ENCODE measurements around the gene ABHD10. TPM values are rescaled to one million over a fixed set of nuclear protein-coding genes. Genes with fewer than 3 reads are reported as not detected.
A peak's percentile ranks its signal among the peaks of the same experiment; 100 is the strongest.

ABHD10 gene
- total RNA-seq, 6 donors from 2014 or later = 3.2 to 26.4 (median 18.1) TPM

GRCh38 chr3:111961461-111962164 is 17.2 kb upstream of the ABHD10 start:
- Histone ChIP-seq H3K27me3 (no peaks in the 10 kb centered on the region), H3K27ac (no peak overlapping the region), H3K9me3 (no peaks in the 10 kb centered on the region), H3K4me3 (no peak overlapping the region), H3K36me3 (peaks cover 0 to 6% (median 0%) of the 10 kb centered on the region in 4 donors), H3K4me1 (peaks cover 0 to 1% (median 0%) of the 10 kb centered on the region in 4 donors)
- DNase-seq (no peak), ATAC-seq (ENCODE audit: low FRiP score in 2 of 2) (no peak)
- TF ChIP-seq POLR2AphosphoS5 (IDR thresholded peaks at IDR 0.05) (no peak), EP300 (IDR thresholded peaks at IDR 0.05) (no peak), CTCF (IDR thresholded peaks at IDR 0.05) (no peak), POLR2A (IDR thresholded peaks at IDR 0.05) (no peak)
- 68 to 70% methylated on average over 3 of the region's 3 CpGs for WGBS, 2 donors

GRCh38 chr3:111963424-111963823 is 15.4 kb upstream of the ABHD10 start:
- Histone ChIP-seq H3K4me1 (peaks cover 4 to 13% (median 9%) of the 10 kb centered on the region in 4 donors), H3K4me3 (no peak overlapping the region), H3K36me3 (peaks cover 0 to 6% (median 0%) of the 10 kb centered on the region in 4 donors), H3K27ac (peak overlapping the region in 1 of 4 donors; percentile 11), H3K9me3 (no peaks in the 10 kb centered on the region), H3K27me3 (no peaks in the 10 kb centered on the region)
- ATAC-seq (ENCODE audit: low FRiP score in 2 of 2) (peak in 1 of 2 donors; percentile 36), DNase-seq (no peak)
- WGBS, 2 donors = 63 to 82% methylated on average over 1 of the region's 1 CpG
- no peak for TF ChIP-seq POLR2A (IDR thresholded peaks at IDR 0.05)
- TF ChIP-seq CTCF (IDR thresholded peaks at IDR 0.05) = no peak
- no peak for TF ChIP-seq EP300 (IDR thresholded peaks at IDR 0.05)
- no peak for TF ChIP-seq POLR2AphosphoS5 (IDR thresholded peaks at IDR 0.05)

GRCh38 chr3:111965484-111965883 is 13.3 kb upstream of the ABHD10 start:
- no peak for ATAC-seq (ENCODE audit: low FRiP score in 2 of 2)
- Histone ChIP-seq H3K9me3 (no peaks in the 10 kb centered on the region), H3K4me3 (no peak overlapping the region), H3K36me3 (peaks cover 0 to 6% (median 0%) of the 10 kb centered on the region in 4 donors), H3K27me3 (no peaks in the 10 kb centered on the region), H3K27ac (no peak overlapping the region), H3K4me1 (peaks cover 4 to 13% (median 9%) of the 10 kb centered on the region in 4 donors)
- TF ChIP-seq CTCF (IDR thresholded peaks at IDR 0.05) (no peak), POLR2A (IDR thresholded peaks at IDR 0.05) (no peak), POLR2AphosphoS5 (IDR thresholded peaks at IDR 0.05) (no peak), EP300 (IDR thresholded peaks at IDR 0.05) (no peak)
- no peak for DNase-seq
- 81 to 91% methylated on average over 2 of the region's 2 CpGs for WGBS, 2 donors

- WGBS, 2 donors = 23 to 24% methylated on average over 3 of the region's 3 CpGs
- Histone ChIP-seq H3K36me3 (peaks cover 0 to 6% (median 0%) of the 10 kb centered on the region in 4 donors), H3K27ac (peak overlapping the region in 1 of 4 donors; percentile 18), H3K9me3 (no peaks in the 10 kb centered on the region), H3K4me3 (no peak overlapping the region), H3K27me3 (no peaks in the 10 kb centered on the region), H3K4me1 (peaks cover 4 to 13% (median 9%) of the 10 kb centered on the region in 4 donors)
- DNase-seq = no peak
- peak in 1 of 2 donors; percentile 29 for ATAC-seq (ENCODE audit: low FRiP score in 2 of 2)
- TF ChIP-seq POLR2AphosphoS5 (IDR thresholded peaks at IDR 0.05) (no peak), EP300 (IDR thresholded peaks at IDR 0.05) (no peak), CTCF (IDR thresholded peaks at IDR 0.05) (no peak), POLR2A (IDR thresholded peaks at IDR 0.05) (no peak)
Observed at GRCh38 chr3:111967068-111967467, 11.8 kb upstream of the ABHD10 start.

Measured in upper lobe of left lung (tissue), 6 donors.